ENCODE data around the gene PES1. TPM values are rescaled to one million over a fixed set of nuclear protein-coding genes. Genes with fewer than 3 reads are reported as not detected.

PES1 gene
- 76.9 and 78.4 TPM in 2 replicates for total RNA-seq (2014; rRNA removed; shearing (Covaris generic))
- polyA plus RNA-seq (2016; fragmentation: Nextera tagmentation; extraction: Ambion mirVana), result 61.3 and 64.1 TPM in 2 replicates
- long read RNA-seq, transcript PES1-202 (15 exons, 2,295 nt), result major isoform, 14 of 17 reads
- long read RNA-seq, partial matches to known transcripts, result 0 of 17 reads
- long read RNA-seq, other reads (novel, unspliced or antisense), result 1 of 17 reads

DNA sequence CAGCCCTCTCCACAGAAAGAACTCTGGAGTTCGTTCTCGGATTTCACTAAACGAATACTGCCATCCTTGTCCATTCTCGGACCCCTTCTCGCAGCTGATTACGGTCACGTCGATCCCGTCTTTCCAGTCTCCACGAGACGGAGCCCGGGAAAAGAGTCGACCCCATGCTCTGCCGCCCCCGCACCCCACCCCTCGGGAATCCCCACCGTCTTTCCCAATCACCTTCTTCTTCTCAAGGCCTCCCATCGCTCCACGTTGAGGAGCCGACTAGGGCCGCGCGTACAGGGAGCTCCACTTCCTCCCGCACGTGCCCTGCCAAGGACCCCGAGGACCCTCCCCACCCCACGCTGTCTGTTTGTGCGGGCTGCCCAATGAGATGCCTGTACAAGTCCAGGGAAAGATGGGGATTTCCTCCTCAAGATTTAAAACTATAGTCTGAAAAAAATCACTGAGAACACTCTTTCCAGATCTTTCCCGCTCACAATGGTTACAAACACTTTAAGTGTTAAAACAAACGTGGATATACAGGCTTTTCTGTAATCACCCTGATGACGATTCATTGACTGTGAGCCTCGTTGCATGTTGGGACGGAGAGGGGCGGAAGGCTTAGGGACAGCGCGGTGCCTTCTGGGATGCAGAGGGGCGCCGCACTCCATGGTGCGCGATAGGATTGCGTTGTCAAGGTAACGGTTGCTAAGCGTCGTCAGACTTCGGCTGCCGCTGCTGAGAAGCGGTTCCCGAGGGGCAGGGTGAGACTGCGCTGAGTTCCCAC lies at the start of gene PES1:
PES1 (minus strand) TSS at position 323 of the 772 bp plus-strand sequence; CDS start at position 246, 77 bp downstream.
- H3K4me1 Mint-ChIP-seq, result peaks cover 3% of the 10 kb centered on the region; the same call in 1 of the 3 replicates
- H3K4me2 ChIP-seq, result peak within 1 kb of the TSS; percentile 95
- peaks cover 8% of the 10 kb centered on the region; the same call in 1 of the 2 replicates for H3K27me3 ChIP-seq (ENCODE audit: insufficient read depth)
- H3K79me2 ChIP-seq (replicated peaks; ENCODE audit: insufficient read depth), result peaks cover 31% of the 10 kb centered on the region
- H4K20me1 ChIP-seq (replicated peaks; ENCODE audit: insufficient read depth), result peaks cover 4% of the 10 kb centered on the region; the same call in 1 of the 2 replicates
- DNase-seq (ENCODE audit: low spot score) (peak; percentile 100), ATAC-seq (peak; percentile 96)
- peak within 1 kb of the TSS; percentile 4; the same call in 1 of the 2 replicates for H2AFZ ChIP-seq
- peaks cover 15% of the 10 kb centered on the region for H3K36me3 ChIP-seq (ENCODE audit: insufficient read depth)
- H3K9me2 ChIP-seq (ENCODE audit: insufficient read depth), result no peaks in the 10 kb centered on the region
- no peaks in the 10 kb centered on the region for H3F3A ChIP-seq (replicated peaks; ENCODE audit: low read depth)
- H3K27ac ChIP-seq (ENCODE audit: low read depth), result no peak within 1 kb of the TSS
- no peak within 1 kb of the TSS for H3K4me3 Mint-ChIP-seq
- H3K4me1 ChIP-seq (ENCODE audit: insufficient read depth), result 0 out of 2 replicates have a peak, but pooled peaks cover 7% of the 10 kb centered on the region
- H3K9me3 Mint-ChIP-seq, result peaks cover 4% of the 10 kb centered on the region; the same call in 2 of the 3 replicates
- TF ChIP-seq CREB1 (CRISPR knock-in tag; IDR thresholded peaks at IDR 0.05; ENCODE audit: low read depth) (peak; percentile 98), POLR2AphosphoS5 (IDR thresholded peaks at IDR 0.05; ENCODE audit: low read depth) (peak; percentile 72), ZNF331 (CRISPR knock-in tag; IDR thresholded peaks at IDR 0.05; ENCODE audit: low read depth) (no peak)
- TF ChIP-seq, protein P1, sequence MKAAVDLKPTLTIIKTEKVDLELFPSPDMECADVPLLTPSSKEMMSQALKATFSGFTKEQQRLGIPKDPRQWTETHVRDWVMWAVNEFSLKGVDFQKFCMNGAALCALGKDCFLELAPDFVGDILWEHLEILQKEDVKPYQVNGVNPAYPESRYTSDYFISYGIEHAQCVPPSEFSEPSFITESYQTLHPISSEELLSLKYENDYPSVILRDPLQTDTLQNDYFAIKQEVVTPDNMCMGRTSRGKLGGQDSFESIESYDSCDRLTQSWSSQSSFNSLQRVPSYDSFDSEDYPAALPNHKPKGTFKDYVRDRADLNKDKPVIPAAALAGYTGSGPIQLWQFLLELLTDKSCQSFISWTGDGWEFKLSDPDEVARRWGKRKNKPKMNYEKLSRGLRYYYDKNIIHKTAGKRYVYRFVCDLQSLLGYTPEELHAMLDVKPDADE (IDR thresholded peaks at IDR 0.05), result peak; percentile 94; the same call in 1 of the 2 replicates
- H3K36me3 Mint-ChIP-seq (ENCODE audit: low read depth), result peaks cover 27% of the 10 kb centered on the region
- H3K4me3 ChIP-seq, result peak within 1 kb of the TSS; percentile 94
- no peaks in the 10 kb centered on the region for H3K27me3 Mint-ChIP-seq (ENCODE audit: insufficient read depth, low read depth, poor library complexity)
- no peak within 1 kb of the TSS for H3K27ac Mint-ChIP-seq

DNA sequence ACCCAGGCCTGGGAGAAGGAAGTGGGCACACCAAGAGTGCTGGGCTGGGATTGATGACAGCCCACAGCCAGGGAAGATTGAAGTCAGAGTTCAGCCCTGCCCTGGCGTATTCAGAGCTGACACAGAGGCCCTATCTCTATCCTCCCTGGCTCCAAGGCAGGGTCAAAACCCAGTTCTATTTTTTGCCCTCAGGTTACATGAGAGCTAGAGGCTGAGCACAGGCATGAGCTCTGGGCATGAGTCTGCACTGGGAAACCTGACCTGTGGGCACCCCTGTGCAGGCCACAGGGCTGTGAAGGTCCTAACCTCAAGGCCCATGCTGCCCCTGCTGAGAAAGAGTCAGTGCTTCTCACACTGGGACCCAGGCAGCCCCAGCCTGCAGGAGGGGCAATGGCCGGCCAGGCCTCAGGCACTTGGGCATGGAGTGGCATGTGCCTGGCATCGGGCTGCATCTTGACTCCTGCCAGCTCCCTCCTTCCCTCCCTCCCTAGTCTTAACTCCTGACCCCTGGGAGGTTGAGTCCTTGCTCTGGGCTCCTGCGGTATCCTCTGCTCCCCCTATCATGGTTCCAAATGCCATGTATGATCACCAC lies 49.2 kb upstream of the PES1 start:
- Histone ChIP-seq H2AFZ (no peak overlapping the region), H3K27ac (ENCODE audit: low read depth) (no peak overlapping the region), H3K9me2 (ENCODE audit: insufficient read depth) (no peaks in the 10 kb centered on the region), H3K79me2 (replicated peaks; ENCODE audit: insufficient read depth) (no peaks in the 10 kb centered on the region), H3F3A (replicated peaks; ENCODE audit: low read depth) (no peaks in the 10 kb centered on the region), H3K4me3 (no peak overlapping the region), H3K4me1 (ENCODE audit: insufficient read depth) (0 out of 2 replicates have a peak, but pooled peaks cover 10% of the 10 kb centered on the region), H4K20me1 (replicated peaks; ENCODE audit: insufficient read depth) (no peaks in the 10 kb centered on the region), H3K36me3 (ENCODE audit: insufficient read depth) (peaks cover 4% of the 10 kb centered on the region; the same call in 1 of the 2 replicates), H3K27me3 (ENCODE audit: insufficient read depth) (0 out of 2 replicates have a peak, but pooled peaks cover 3% of the 10 kb centered on the region), H3K4me2 (no peak overlapping the region)
- peaks cover 22% of the 10 kb centered on the region for H3K36me3 Mint-ChIP-seq (ENCODE audit: low read depth)
- peaks cover 15% of the 10 kb centered on the region for H3K27me3 Mint-ChIP-seq (ENCODE audit: insufficient read depth, low read depth, poor library complexity)
- no peak overlapping the region for H3K4me3 Mint-ChIP-seq
- peaks cover 6% of the 10 kb centered on the region; the same call in 2 of the 3 replicates for H3K9me3 Mint-ChIP-seq
- ATAC-seq, result no peak
- H3K27ac Mint-ChIP-seq, result no peak overlapping the region
- peaks cover 14% of the 10 kb centered on the region for H3K4me1 Mint-ChIP-seq
- no peak for DNase-seq (ENCODE audit: low spot score)
- TF ChIP-seq ZNF114 (CRISPR knock-in tag; IDR thresholded peaks at IDR 0.05) (no peak), POLR2AphosphoS5 (IDR thresholded peaks at IDR 0.05; ENCODE audit: low read depth) (no peak), EZH2phosphoT487 (IDR thresholded peaks at IDR 0.05; ENCODE audit: unreplicated experiment) (no peak), ZNF331 (CRISPR knock-in tag; IDR thresholded peaks at IDR 0.05; ENCODE audit: low read depth) (no peak), STAT1 (IDR thresholded peaks at IDR 0.05; ENCODE audit: unreplicated experiment) (no peak), CREB1 (CRISPR knock-in tag; IDR thresholded peaks at IDR 0.05; ENCODE audit: low read depth) (no peak)
- TF ChIP-seq, protein P1 (IDR thresholded peaks at IDR 0.05), result no peak
- TF ChIP-seq, protein P2, sequence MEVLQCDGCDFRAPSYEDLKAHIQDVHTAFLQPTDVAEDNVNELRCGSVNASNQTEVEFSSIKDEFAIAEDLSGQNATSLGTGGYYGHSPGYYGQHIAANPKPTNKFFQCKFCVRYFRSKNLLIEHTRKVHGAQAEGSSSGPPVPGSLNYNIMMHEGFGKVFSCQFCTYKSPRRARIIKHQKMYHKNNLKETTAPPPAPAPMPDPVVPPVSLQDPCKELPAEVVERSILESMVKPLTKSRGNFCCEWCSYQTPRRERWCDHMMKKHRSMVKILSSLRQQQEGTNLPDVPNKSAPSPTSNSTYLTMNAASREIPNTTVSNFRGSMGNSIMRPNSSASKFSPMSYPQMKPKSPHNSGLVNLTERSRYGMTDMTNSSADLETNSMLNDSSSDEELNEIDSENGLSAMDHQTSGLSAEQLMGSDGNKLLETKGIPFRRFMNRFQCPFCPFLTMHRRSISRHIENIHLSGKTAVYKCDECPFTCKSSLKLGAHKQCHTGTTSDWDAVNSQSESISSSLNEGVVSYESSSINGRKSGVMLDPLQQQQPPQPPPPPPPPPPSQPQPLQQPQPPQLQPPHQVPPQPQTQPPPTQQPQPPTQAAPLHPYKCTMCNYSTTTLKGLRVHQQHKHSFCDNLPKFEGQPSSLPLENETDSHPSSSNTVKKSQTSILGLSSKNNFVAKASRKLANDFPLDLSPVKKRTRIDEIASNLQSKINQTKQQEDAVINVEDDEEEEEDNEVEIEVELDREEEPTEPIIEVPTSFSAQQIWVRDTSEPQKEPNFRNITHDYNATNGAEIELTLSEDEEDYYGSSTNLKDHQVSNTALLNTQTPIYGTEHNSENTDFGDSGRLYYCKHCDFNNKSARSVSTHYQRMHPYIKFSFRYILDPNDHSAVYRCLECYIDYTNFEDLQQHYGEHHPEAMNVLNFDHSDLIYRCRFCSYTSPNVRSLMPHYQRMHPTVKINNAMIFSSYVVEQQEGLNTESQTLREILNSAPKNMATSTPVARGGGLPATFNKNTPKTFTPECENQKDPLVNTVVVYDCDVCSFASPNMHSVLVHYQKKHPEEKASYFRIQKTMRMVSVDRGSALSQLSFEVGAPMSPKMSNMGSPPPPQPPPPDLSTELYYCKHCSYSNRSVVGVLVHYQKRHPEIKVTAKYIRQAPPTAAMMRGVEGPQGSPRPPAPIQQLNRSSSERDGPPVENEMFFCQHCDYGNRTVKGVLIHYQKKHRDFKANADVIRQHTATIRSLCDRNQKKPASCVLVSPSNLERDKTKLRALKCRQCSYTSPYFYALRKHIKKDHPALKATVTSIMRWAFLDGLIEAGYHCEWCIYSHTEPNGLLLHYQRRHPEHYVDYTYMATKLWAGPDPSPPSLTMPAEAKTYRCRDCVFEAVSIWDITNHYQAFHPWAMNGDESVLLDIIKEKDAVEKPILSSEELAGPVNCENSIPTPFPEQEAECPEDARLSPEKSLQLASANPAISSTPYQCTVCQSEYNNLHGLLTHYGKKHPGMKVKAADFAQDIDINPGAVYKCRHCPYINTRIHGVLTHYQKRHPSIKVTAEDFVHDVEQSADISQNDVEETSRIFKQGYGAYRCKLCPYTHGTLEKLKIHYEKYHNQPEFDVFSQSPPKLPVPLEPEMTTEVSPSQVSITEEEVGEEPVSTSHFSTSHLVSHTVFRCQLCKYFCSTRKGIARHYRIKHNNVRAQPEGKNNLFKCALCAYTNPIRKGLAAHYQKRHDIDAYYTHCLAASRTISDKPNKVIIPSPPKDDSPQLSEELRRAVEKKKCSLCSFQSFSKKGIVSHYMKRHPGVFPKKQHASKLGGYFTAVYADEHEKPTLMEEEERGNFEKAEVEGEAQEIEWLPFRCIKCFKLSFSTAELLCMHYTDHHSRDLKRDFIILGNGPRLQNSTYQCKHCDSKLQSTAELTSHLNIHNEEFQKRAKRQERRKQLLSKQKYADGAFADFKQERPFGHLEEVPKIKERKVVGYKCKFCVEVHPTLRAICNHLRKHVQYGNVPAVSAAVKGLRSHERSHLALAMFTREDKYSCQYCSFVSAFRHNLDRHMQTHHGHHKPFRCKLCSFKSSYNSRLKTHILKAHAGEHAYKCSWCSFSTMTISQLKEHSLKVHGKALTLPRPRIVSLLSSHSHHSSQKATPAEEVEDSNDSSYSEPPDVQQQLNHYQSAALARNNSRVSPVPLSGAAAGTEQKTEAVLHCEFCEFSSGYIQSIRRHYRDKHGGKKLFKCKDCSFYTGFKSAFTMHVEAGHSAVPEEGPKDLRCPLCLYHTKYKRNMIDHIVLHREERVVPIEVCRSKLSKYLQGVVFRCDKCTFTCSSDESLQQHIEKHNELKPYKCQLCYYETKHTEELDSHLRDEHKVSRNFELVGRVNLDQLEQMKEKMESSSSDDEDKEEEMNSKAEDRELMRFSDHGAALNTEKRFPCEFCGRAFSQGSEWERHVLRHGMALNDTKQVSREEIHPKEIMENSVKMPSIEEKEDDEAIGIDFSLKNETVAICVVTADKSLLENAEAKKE (CRISPR knock-in tag; IDR thresholded peaks at IDR 0.05), result no peak

Data from GM23338 (cell line).